GM18526 (cell line): Measurements from ENCODE around the gene IL12B.

Experiments used
- POLR2A ChIP-seq: IDR thresholded peaks from 3 replicates; pipeline ENCODE4 v1.6.1; 2011; ENCODE audit not compliant: insufficient read length; ENCODE audit errors: extremely low read depth

Gene IL12B

DNA sequence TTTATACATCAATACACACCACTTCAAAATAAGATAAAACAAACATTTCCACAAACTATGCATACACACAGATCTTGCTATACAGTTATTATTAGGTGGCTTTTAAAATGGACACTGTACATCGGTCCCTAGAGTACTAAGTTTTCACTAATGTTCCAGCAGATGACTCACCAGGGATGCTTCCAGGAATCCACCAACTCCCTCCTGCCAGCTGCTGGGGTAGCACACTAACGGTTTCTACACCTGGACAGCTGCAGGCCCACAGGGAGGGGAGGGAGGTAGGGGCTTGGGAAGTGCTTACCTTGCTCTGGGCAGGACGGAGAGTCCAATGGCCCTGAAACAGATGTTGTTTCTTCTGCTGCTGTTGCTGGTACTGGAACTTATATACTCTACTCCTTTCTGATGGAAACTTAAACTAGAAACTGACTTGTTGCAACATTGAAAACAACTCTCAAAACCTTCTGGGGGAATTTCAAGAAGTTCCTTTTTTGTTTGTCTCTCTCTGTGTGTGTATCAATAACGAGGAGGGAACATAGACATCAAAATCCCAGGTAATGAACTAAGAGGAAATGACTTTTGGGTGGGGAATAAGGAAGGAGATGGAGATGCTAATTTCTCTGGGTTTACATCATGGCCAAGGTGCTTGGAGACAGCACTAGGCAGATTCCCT, at the start of gene IL12B:
Gene IL12B, minus strand, starts transcription at position 357 of the 670 bp plus-strand sequence. CDS start 3,705 bp downstream, outside the sequence.
- TF ChIP-seq POLR2A, result no peak

DNA sequence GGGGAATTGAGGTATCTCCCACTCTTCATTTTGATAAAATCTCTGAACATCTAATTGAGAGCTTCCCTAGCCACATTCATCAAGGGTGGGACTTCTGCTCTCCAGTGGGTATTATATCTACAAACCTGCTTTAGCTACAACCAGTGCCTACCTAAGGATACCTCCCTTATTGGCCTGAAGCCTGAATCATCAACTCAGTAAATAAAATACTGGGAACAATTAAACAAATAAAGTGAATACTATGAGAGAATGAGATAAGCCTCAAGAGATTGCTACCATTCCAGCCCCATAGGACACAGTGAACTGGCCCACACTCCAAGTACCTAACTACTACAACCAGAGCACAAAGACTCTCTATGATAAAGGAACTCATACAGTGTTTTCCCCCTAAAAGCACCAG, 47.4 kb upstream of the IL12B start:
- no peak for TF ChIP-seq POLR2A

- TF ChIP-seq POLR2A, result no peak
Measured at GRCh38 chr5:159362220-159362619, 31.9 kb upstream of the IL12B start.

GRCh38 chr5:159359408-159359807, 29.1 kb upstream of the IL12B start:
- TF ChIP-seq POLR2A, result no peak

GRCh38 chr5:159353661-159354252, 23.5 kb upstream of the IL12B start:
- TF ChIP-seq POLR2A, result no peak

GRCh38 chr5:159345861-159346260, 15.6 kb upstream of the IL12B start:
- TF ChIP-seq POLR2A, result no peak

GRCh38 chr5:159345336-159345735, 15.0 kb upstream of the IL12B start:
- no peak for TF ChIP-seq POLR2A

DNA sequence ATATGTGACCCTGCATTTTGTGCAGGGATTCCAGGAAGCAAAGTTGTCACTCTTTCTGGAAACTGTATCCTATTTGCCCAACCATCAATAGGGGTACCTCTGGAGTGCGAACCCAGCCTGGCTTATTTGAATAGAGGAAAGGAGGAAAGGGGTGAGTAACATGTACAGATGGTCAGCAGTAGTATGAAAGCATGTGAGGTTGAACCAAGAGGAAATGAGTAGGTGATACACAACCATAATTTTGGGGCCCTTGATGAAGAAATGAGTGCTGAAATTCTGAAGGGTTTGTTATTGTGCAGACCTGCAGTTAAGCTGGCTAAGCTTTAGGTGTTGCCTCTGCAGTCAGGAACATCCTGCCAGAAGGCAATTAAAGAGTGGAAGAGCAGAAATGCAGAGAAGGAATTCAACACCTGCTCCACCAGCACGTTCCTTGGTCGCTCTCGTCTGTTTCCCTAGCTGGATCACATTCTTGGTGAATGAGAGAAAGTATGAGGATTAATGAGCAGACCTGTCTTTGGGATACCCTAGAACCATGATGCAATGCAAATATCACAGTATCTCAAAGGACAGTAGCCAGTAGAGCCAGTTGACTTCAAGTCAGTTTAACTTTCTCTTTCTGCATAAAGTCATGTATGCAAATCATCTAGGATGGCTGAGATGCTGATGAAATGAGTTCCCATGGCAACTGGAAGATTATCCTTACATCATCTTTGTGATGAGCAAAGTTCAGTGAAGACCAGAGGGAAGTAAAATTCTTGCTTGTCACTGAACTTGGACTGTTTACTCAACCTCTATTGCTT, 13.2 kb upstream of the IL12B start:
- no peak for TF ChIP-seq POLR2A

DNA sequence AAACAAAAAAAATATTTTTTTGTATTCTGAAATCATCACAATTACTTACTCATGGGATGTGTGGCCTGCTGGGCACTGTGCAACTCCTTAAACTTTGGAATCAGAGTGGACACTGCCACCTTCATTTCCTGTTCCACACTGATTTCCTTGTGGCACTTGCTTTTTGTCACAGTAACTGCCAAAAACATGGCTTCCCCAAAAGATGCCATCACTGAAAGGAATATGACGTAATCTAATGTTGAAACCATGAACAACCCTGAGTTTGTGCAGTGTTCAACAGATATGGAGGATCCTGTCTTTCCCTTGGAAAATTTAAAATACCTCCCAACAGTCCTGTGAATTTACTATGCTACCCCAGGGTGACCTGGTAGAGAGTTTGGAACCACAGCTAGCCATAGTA, 12.6 kb upstream of the IL12B start:
- no peak for TF ChIP-seq POLR2A

GRCh38 chr5:159341906-159342310, 11.6 kb upstream of the IL12B start:
- no peak for TF ChIP-seq POLR2A

GRCh38 chr5:159341145-159341544, 10.9 kb upstream of the IL12B start:
- no peak for TF ChIP-seq POLR2A

DNA sequence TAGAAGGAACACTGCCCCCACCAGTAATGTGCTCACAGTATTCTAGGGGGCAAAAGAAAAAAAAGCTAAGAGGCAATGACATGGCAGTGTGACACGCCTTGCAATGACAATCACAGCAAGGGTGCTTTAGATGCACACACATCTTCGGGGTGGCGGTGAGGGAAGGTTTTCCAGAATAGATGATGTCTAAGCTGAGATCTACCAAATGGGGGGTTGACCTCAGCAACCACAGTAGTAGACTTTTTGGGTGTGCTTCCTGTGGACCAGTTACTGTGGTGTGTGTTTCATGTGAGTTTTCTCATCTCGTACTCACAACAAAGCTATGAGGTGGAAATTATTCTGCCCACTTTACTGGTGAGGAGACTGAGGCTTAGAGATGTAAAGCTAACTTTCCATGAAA, 10.2 kb upstream of the IL12B start:
- no peak for TF ChIP-seq POLR2A

DNA sequence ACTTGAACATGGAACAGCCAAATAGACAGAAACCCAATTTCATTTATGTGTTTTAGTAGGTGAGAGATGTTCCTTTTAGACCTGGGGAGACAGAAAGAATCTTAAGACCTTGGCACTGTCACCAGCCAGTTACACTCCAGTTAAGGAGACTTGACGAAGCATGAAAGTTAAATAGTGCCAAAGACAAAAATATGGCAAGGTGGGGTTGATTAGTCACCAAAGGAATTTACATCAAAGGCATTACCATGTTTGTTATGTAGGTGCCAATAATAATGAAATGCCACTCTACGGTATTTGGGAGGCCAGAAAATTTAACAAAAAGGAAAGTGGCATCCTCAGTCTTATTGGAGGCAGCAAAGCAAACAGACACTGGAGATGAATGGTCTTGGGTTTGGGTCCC, 9.2 kb upstream of the IL12B start:
- no peak for TF ChIP-seq POLR2A

GRCh38 chr5:159338118-159338517, 7.8 kb upstream of the IL12B start:
- TF ChIP-seq POLR2A, result no peak

- TF ChIP-seq POLR2A, result no peak
Measured at GRCh38 chr5:159337016-159337955, 7.0 kb upstream of the IL12B start.

DNA sequence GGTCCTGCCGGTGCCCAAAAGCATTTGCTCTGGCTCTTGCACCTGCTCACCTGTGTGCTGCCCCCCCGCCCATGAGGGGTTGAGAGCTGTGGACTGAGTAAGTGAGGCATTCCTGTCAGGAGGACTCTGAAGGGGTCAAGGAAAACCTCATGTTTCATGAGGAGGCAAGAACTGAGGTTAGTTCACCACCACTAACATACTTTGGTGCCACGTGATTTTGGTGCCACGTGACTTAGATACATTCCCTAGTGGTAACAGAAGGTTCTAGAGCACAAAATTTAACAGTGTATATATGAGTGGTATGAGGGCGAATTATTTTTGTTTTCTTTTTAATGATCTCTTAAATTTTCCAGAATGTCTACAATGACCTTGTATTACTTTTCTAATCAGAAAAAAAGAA, 6.3 kb upstream of the IL12B start:
- TF ChIP-seq POLR2A, result no peak

DNA sequence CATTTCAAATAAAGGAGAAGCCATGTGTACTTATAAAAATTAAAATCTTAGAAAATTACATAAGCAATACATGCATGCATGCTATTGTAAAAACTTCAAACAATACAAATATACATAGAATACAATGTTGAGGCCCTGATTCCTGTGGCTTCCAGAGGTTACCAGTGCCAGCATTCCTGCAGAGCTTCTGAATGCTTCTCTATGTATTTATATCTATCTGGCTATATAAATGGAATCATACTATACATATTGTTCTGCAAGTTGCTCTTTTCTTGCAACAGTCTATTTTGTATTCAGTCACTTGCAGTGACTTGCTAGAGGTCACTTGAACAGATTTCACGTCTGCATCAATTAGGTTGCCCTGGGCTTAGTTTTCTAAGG, 3.2 kb upstream of the IL12B start:
- no peak for TF ChIP-seq POLR2A
